ENCODE results near the gene BUB1B. TPM values are rescaled to one million over a fixed set of nuclear protein-coding genes. Genes with fewer than 3 reads are reported as not detected.
A peak's percentile ranks its signal among the peaks of the same experiment; 100 is the strongest.

The BUB1B gene
- total RNA-seq, 1 experiment from 2014 or later = 192 TPM

GRCh38 chr15:40246496-40247280 lies 85.8 kb downstream of the BUB1B start:
- peak; percentile 8 for DNase-seq (ENCODE audit: low spot score)
- Mint-ChIP-seq H3K36me3 (no peaks in the 10 kb centered on the region), H3K27ac (no peak overlapping the region), H3K27me3 (ENCODE audit: low read depth) (peaks cover 16% of the 10 kb centered on the region), H3K9me3 (no peaks in the 10 kb centered on the region), H3K4me3 (no peak overlapping the region), H3K4me1 (peaks cover 16% of the 10 kb centered on the region)
- ChIA-PET CTCF (interaction anchor here (1.0 to 15.1 kb wide), 6 partner anchors 7 to 91 kb away, joined by 3 to 224 read pairs (median 5); no protein-coding TSS in a partner anchor), POLR2A (no interaction called here)
- no peak for TF ChIP-seq ZNF281 (CRISPR knock-in tag; IDR thresholded peaks at IDR 0.05)
- TF ChIP-seq HMGXB4 (CRISPR knock-in tag; IDR thresholded peaks at IDR 0.05) = no peak
- no peak for TF ChIP-seq MXD4 (CRISPR knock-in tag; IDR thresholded peaks at IDR 0.05; ENCODE audit: borderline replicate concordance)
- no peak for TF ChIP-seq FOXJ3 (CRISPR knock-in tag; IDR thresholded peaks at IDR 0.05; ENCODE audit: borderline replicate concordance)
- no peak for ATAC-seq

GRCh38 chr15:40247406-40247971 lies 86.6 kb downstream of the BUB1B start:
- no peak for DNase-seq (ENCODE audit: low spot score)
- no peak overlapping the region for H3K4me3 Mint-ChIP-seq
- TF ChIP-seq ARID4B (CRISPR knock-in tag; IDR thresholded peaks at IDR 0.05; ENCODE audit: borderline replicate concordance) (no peak), CREM (CRISPR knock-in tag; IDR thresholded peaks at IDR 0.05) (no peak), KAT7 (CRISPR knock-in tag; IDR thresholded peaks at IDR 0.05; ENCODE audit: borderline replicate concordance) (no peak), PRRX2 (CRISPR knock-in tag; IDR thresholded peaks at IDR 0.05) (no peak), PREB (CRISPR knock-in tag; IDR thresholded peaks at IDR 0.05; ENCODE audit: borderline replicate concordance) (no peak), ZNF263 (CRISPR knock-in tag; IDR thresholded peaks at IDR 0.05; ENCODE audit: low read depth) (no peak), ZNF671 (CRISPR knock-in tag; IDR thresholded peaks at IDR 0.05) (no peak), NR1H2 (CRISPR knock-in tag; IDR thresholded peaks at IDR 0.05) (no peak)
- H3K36me3 Mint-ChIP-seq = no peaks in the 10 kb centered on the region
- peaks cover 18% of the 10 kb centered on the region for H3K4me1 Mint-ChIP-seq
- CTCF ChIA-PET = interaction anchor here (1.0 to 15.1 kb wide), 4 partner anchors 8 to 32 kb away, joined by 3 to 224 read pairs (median 4); no protein-coding TSS in a partner anchor
- POLR2A ChIA-PET = no interaction called here
- peaks cover 22% of the 10 kb centered on the region for H3K27me3 Mint-ChIP-seq (ENCODE audit: low read depth)
- H3K9me3 Mint-ChIP-seq = no peaks in the 10 kb centered on the region
- ATAC-seq = no peak
- no peak overlapping the region for H3K27ac Mint-ChIP-seq

All from WTC11 (cell line).